Measurements from ENCODE around the gene NOTCH1.

DNA sequence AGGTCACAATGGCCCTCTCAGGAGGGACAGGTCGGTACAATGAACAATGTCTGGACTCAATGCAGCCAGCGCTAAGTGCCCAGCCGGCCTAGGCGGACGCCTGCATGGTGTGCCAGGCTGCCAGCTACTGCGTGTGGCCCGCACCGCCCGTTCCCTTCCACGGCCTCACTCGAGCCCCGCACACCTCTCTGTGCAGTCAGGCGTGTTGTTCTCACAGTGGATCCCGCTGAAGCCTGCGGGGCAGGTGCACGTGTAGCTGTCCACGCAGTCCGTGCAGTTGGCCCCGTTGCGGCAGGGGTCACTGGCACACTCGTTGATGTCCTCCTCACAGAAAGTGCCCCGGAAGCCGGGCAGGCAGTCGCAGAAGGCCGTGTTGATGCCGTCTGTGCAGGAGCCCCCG is 36.3 kb downstream of the NOTCH1 start:
- no peak for TF ChIP-seq POLR2A (IDR thresholded peaks at IDR 0.05)
- TF ChIP-seq, protein P1, sequence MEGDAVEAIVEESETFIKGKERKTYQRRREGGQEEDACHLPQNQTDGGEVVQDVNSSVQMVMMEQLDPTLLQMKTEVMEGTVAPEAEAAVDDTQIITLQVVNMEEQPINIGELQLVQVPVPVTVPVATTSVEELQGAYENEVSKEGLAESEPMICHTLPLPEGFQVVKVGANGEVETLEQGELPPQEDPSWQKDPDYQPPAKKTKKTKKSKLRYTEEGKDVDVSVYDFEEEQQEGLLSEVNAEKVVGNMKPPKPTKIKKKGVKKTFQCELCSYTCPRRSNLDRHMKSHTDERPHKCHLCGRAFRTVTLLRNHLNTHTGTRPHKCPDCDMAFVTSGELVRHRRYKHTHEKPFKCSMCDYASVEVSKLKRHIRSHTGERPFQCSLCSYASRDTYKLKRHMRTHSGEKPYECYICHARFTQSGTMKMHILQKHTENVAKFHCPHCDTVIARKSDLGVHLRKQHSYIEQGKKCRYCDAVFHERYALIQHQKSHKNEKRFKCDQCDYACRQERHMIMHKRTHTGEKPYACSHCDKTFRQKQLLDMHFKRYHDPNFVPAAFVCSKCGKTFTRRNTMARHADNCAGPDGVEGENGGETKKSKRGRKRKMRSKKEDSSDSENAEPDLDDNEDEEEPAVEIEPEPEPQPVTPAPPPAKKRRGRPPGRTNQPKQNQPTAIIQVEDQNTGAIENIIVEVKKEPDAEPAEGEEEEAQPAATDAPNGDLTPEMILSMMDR (IDR thresholded peaks at IDR 0.05), result no peak

All from adrenal gland (tissue), 5 donors.